IMR-90 (cell line): Measurements from ENCODE around the gene RIBC1. TPM values are rescaled to one million over a fixed set of nuclear protein-coding genes. Genes with fewer than 3 reads are reported as not detected.

ENCODE experiments used
- ATAC-seq: fragments of 200-7000 bp; cut with Tn5 transposase; 2 replicates; pipeline ENCODE4 v1.9.1; 2020; ENCODE audit warnings: low read depth, mild to moderate bottlenecking, moderate library complexity
- BruUV-seq: library from RNA; stranded (reverse); fragments of 400-500 nt; replicated peaks from 2 replicates; lab custom pipeline; 2021; lab: Mats Ljungman, UMichigan
- CTCF ChIA-PET: fragments of 300-600 bp; formaldehyde crosslinking; extraction: SDS; loops from one replicate; lab custom pipeline; 2021; ENCODE audit warnings: antibody characterized with exemption; lab: Yijun Ruan, JAX
- POLR2A ChIA-PET: fragments of 300-600 bp; sonication (Branson Sonifier 250); formaldehyde crosslinking; loops from one replicate; lab custom pipeline; 2022; ENCODE audit warnings: antibody characterized with exemption; ENCODE audit not compliant: unreplicated experiment; lab: Charles Lee
- DNase-seq: peaks from one replicate; pipeline ENCODE4 v3.0.0; 2013
- H2AFZ ChIP-seq: replicated peaks from 2 replicates; pipeline ENCODE3; 2013; ENCODE audit warnings: low read length, mild to moderate bottlenecking; ENCODE audit not compliant: poor library complexity
- H2AK5ac ChIP-seq: 2 replicates; pipeline ENCODE4 v1.6.1; 2013; ENCODE audit warnings: low read depth, low read length, inconsistent platforms
- H2AK9ac ChIP-seq: replicated peaks from 2 replicates; pipeline ENCODE3; 2013; ENCODE audit warnings: mild to moderate bottlenecking, low read depth, low read length, moderate library complexity; ENCODE audit not compliant: poor library complexity
- H2BK120ac ChIP-seq: 2 replicates; pipeline ENCODE4 v1.6.1; 2013; ENCODE audit warnings: low read depth, low read length, inconsistent platforms
- H2BK15ac ChIP-seq: 3 replicates; pipeline ENCODE4 v1.6.1; 2013; ENCODE audit warnings: low read depth, low read length, inconsistent platforms
- H2BK20ac ChIP-seq: 2 replicates; pipeline ENCODE4 v1.6.1; 2013; ENCODE audit warnings: low read depth, mild to moderate bottlenecking, inconsistent platforms, low read length, moderate library complexity
- H2BK5ac ChIP-seq: 2 replicates; pipeline ENCODE4 v1.6.1; 2013; ENCODE audit warnings: mild to moderate bottlenecking, low read depth, low read length, inconsistent platforms; ENCODE audit not compliant: poor library complexity, severe bottlenecking
- H3K14ac ChIP-seq: replicated peaks from 2 replicates; pipeline ENCODE4 v1.6.1; 2013; ENCODE audit warnings: low read depth, low read length, inconsistent platforms
- H3K18ac ChIP-seq: 2 replicates; pipeline ENCODE4 v1.6.1; 2013; ENCODE audit warnings: low read depth, low read length, control low read depth
- H3K23ac ChIP-seq: 2 replicates; pipeline ENCODE4 v1.6.1; 2013; ENCODE audit warnings: low read depth, low read length, inconsistent platforms
- H3K27ac ChIP-seq: 2 replicates; pipeline ENCODE4 v1.5.1; 2013; ENCODE audit warnings: mild to moderate bottlenecking, control low read depth, low read length; ENCODE audit not compliant: insufficient read depth
- H3K27me3 ChIP-seq: 2 replicates; pipeline ENCODE4 v1.6.1; 2013; ENCODE audit warnings: low read length; ENCODE audit not compliant: control insufficient read depth, insufficient read depth
- H3K36me3 ChIP-seq: 2 replicates; pipeline ENCODE4 v1.6.1; 2013; ENCODE audit warnings: low read length, mixed read lengths; ENCODE audit not compliant: control insufficient read depth, insufficient read depth
- H3K4ac ChIP-seq: 2 replicates; pipeline ENCODE4 v1.6.1; 2013; ENCODE audit warnings: low read depth, low read length, inconsistent platforms
- H3K4me1 ChIP-seq: 2 replicates; pipeline ENCODE4 v1.6.1; 2013; ENCODE audit warnings: low read length, mixed read lengths; ENCODE audit not compliant: control insufficient read depth, insufficient read depth
- H3K4me2 ChIP-seq: 2 replicates; pipeline ENCODE4 v1.6.1; 2013; ENCODE audit warnings: low read depth, mild to moderate bottlenecking, control low read depth, low read length, moderate library complexity
- H3K4me3 ChIP-seq: 2 replicates; pipeline ENCODE4 v1.5.1; 2013; ENCODE audit warnings: low read depth, mild to moderate bottlenecking, control low read depth, low read length, moderate library complexity; ENCODE audit not compliant: insufficient read depth
- H3K56ac ChIP-seq: 2 replicates; pipeline ENCODE4 v1.6.1; 2013; ENCODE audit warnings: low read length, inconsistent platforms; ENCODE audit not compliant: insufficient read depth; ENCODE audit errors: extremely low read depth
- H3K79me1 ChIP-seq, 2 experiments: 2 replicates each; pipeline ENCODE4 v1.6.1; 2013; ENCODE audit warnings: low read length in 2 of 2, inconsistent platforms in 1 of 2, low read depth in 1 of 2
- H3K9ac ChIP-seq: 2 replicates; pipeline ENCODE4 v1.6.1; 2013; ENCODE audit warnings: low read depth, low read length, control low read depth
- H3K9me1 ChIP-seq: 2 replicates; pipeline ENCODE4 v1.6.1; 2013; ENCODE audit warnings: low read length, inconsistent platforms; ENCODE audit not compliant: insufficient read depth
- H3K9me3 ChIP-seq: 2 replicates; pipeline ENCODE4 v1.6.1; 2013; ENCODE audit warnings: low read length; ENCODE audit not compliant: control insufficient read depth, insufficient read depth
- H4K20me1 ChIP-seq: 2 replicates; pipeline ENCODE4 v1.6.1; 2013; ENCODE audit warnings: low read length, inconsistent platforms; ENCODE audit not compliant: insufficient read depth
- H4K5ac ChIP-seq: 2 replicates; pipeline ENCODE4 v1.6.1; 2013; ENCODE audit warnings: mild to moderate bottlenecking, low read depth, low read length, control low read depth
- H4K8ac ChIP-seq, 2 experiments: 2 replicates each; pipeline ENCODE4 v1.6.1; 2013; ENCODE audit warnings: low read depth in 2 of 2, low read length in 2 of 2, control low read depth in 1 of 2, inconsistent platforms in 1 of 2
- H4K91ac ChIP-seq: 2 replicates; pipeline ENCODE4 v1.6.1; 2013; ENCODE audit warnings: low read depth, low read length, inconsistent platforms; ENCODE audit not compliant: insufficient read depth
- BHLHE40 ChIP-seq: fragments of 150-350 bp; IDR thresholded peaks from 2 replicates; pipeline ENCODE4 v1.6.1; 2016; ENCODE audit warnings: mild to moderate bottlenecking, low read depth, low read length
- CEBPB ChIP-seq: IDR thresholded peaks from 2 replicates; pipeline ENCODE4 v1.6.1; 2012; ENCODE audit warnings: low read depth, low read length, improper control_type of control experiment
- CHD1 ChIP-seq: IDR thresholded peaks from 2 replicates; pipeline ENCODE4 v1.6.1; 2012; ENCODE audit warnings: low read depth, low read length, improper control_type of control experiment
- CTCF ChIP-seq: conservative IDR thresholded peaks from 2 replicates; pipeline ENCODE4 v1.5.1; 2012; ENCODE audit warnings: mild to moderate bottlenecking, low read depth, low read length, improper control_type of control experiment
- ELK1 ChIP-seq: fragments of 150-350 bp; IDR thresholded peaks from 2 replicates; pipeline ENCODE4 v1.6.1; 2016; ENCODE audit warnings: low read depth, mild to moderate bottlenecking, low read length, moderate library complexity, borderline replicate concordance
- MAFK ChIP-seq: IDR thresholded peaks from 2 replicates; pipeline ENCODE4 v1.6.1; 2012; ENCODE audit warnings: low read depth, low read length, improper control_type of control experiment
- MAZ ChIP-seq: IDR thresholded peaks from 2 replicates; pipeline ENCODE4 v1.6.1; 2012; ENCODE audit warnings: low read depth, mild to moderate bottlenecking, low read length, improper control_type of control experiment, moderate library complexity, borderline replicate concordance
- MXI1 ChIP-seq: IDR thresholded peaks from 2 replicates; pipeline ENCODE4 v1.6.1; 2012; ENCODE audit warnings: low read depth, mild to moderate bottlenecking, low read length, moderate library complexity, borderline replicate concordance
- NFE2L2 ChIP-seq: fragments of 150-350 bp; IDR thresholded peaks from 2 replicates; pipeline ENCODE4 v1.6.1; 2016; ENCODE audit warnings: low read depth, mild to moderate bottlenecking, low read length
- POLR2A ChIP-seq: IDR thresholded peaks from 2 replicates; pipeline ENCODE4 v1.6.1; 2012; ENCODE audit warnings: mild to moderate bottlenecking, low read depth, low read length
- RAD21 ChIP-seq: IDR thresholded peaks from 2 replicates; pipeline ENCODE4 v1.6.1; 2012; ENCODE audit warnings: low read length, improper control_type of control experiment
- RCOR1 ChIP-seq: IDR thresholded peaks from 2 replicates; pipeline ENCODE4 v1.6.1; 2012; ENCODE audit warnings: mild to moderate bottlenecking, low read length, improper control_type of control experiment; ENCODE audit not compliant: insufficient replicate concordance
- RFX5 ChIP-seq: IDR thresholded peaks from 2 replicates; pipeline ENCODE4 v1.8.0; 2012; ENCODE audit warnings: low read depth, mild to moderate bottlenecking, low read length, moderate library complexity
- SMC3 ChIP-seq: fragments of 150-350 bp; IDR thresholded peaks from 2 replicates; pipeline ENCODE4 v1.6.1; 2016; ENCODE audit warnings: low read depth, mild to moderate bottlenecking, antibody characterized with exemption, low read length, moderate library complexity
- USF2 ChIP-seq: fragments of 150-350 bp; IDR thresholded peaks from 2 replicates; pipeline ENCODE4 v1.6.1; 2017; ENCODE audit warnings: mild to moderate bottlenecking, antibody characterized with exemption, low read length, low read depth
- WGBS, 2 experiments: methylation state at CpG; one replicate each; pipeline versions ENCODE4 v1.1.5 to v1.1.7; 2013; ENCODE audit warnings: missing lambda C conversion rate in 2 of 2; ENCODE audit not compliant: insufficient read length in 1 of 2; ENCODE audit errors: extremely low coverage in 2 of 2; 5-methylcytosine and 5-hydroxymethylcytosine counted together
- dilution Hi-C: fragments of 300-500 bp; cut with HindIII; formaldehyde crosslinking; loops from one replicate; pipeline ENCODE4 v1.14.3; 2018; ENCODE audit warnings: low sequenced_read_pairs; ENCODE audit not compliant: unreplicated experiment
- in situ Hi-C: fragments of 300-500 bp; cut with MboI; formaldehyde crosslinking; loops from 3 replicates; pipeline ENCODE4 v1.14.3; 2019; ENCODE audit warnings: low sequenced_read_pairs, inconsistent platforms, mixed read lengths
- intact Hi-C: fragments of 100-400 bp; cut with micrococcal nuclease; formaldehyde crosslinking; loops from 2 replicates; pipeline ENCODE4 v1.10.0; 2022
- polyA plus RNA-seq, 3 experiments: library from polyadenylated mRNA; depleted of rRNA; stranded (reverse); fragments of >200 nt; gene quantifications; 2 replicates each; pipeline ENCODE4 v1.2.3, GENCODE V29; 2012; ENCODE audit warnings: low replicate concordance in 1 of 3
- total RNA-seq: library from RNA; depleted of rRNA; stranded (reverse); fragments of >200 nt; gene quantifications from 2 replicates; pipeline ENCODE4 v1.2.3, GENCODE V29; 2012

Gene RIBC1
- total and polyA plus RNA-seq, 2 of the 4 experiments (the other 2 are of a cell fraction): 0.31 to 0.36 TPM

GRCh38 chrX:53429755-53430154 is 7.1 kb downstream of the RIBC1 start:
- intact Hi-C loops: no loop called here
- Histone ChIP-seq H4K91ac (no peak overlapping the region), H3K4ac (no peak overlapping the region), H3K9me1 (peaks cover 4% of the 10 kb centered on the region; the same call in 1 of the 2 replicates), H3K56ac (no peak overlapping the region), H3K4me1 (no peaks in the 10 kb centered on the region), H3K79me1 (peaks cover 0 to 10% of the 10 kb centered on the region in 2 experiments; a peak in 3 of 4 replicates), H3K18ac (no peak overlapping the region), H3K9me3 (no peaks in the 10 kb centered on the region), H3K9ac (no peak overlapping the region), H2BK5ac (no peak overlapping the region), H4K8ac (no peak overlapping the region), H2AK5ac (no peak overlapping the region), H2BK20ac (no peak overlapping the region), H2AFZ (no peak overlapping the region), H4K5ac (no peak overlapping the region), H3K14ac (no peak overlapping the region), H2AK9ac (no peak overlapping the region), H3K36me3 (peaks cover 13% of the 10 kb centered on the region; the same call in 1 of the 2 replicates), H3K27ac (no peak overlapping the region), H3K4me3 (no peak overlapping the region), H2BK120ac (no peak overlapping the region), H3K23ac (no peak overlapping the region), H4K20me1 (no peaks in the 10 kb centered on the region), H3K4me2 (no peak overlapping the region), H2BK15ac (no peak overlapping the region), H3K27me3 (peaks cover 13% of the 10 kb centered on the region)
- TF ChIP-seq CEBPB (no peak), USF2 (no peak), MXI1 (no peak), MAZ (no peak), CTCF (no peak), RCOR1 (no peak), SMC3 (no peak), CHD1 (no peak), NFE2L2 (no peak), MAFK (no peak), RFX5 (no peak), RAD21 (no peak), ELK1 (no peak), POLR2A (no peak), BHLHE40 (no peak)
- dilution Hi-C loops: no loop called here
- 84% methylated on average over 6 of the region's 8 CpGs; no CpG with 5 or more reads in 1 of the 2 experiments for WGBS, 2 experiments
- no TSS peak for BruUV-seq
- in situ Hi-C loops: loop anchor here (5.0 kb wide), 1 partner anchor 117 kb away; no protein-coding TSS in a partner anchor
- POLR2A ChIA-PET: no interaction called here
- CTCF ChIA-PET: no interaction called here
- DNase-seq (no peak), ATAC-seq (no peak)
